Measurements from ENCODE around the gene THBS4. TPM values are rescaled to one million over a fixed set of nuclear protein-coding genes. Genes with fewer than 3 reads are reported as not detected.

Gene THBS4
- total and polyA plus RNA-seq, 10 of the 15 experiments (the other 5 are each of a cell fraction or from before 2014, with no cell fraction given): 0.31 to 1.7 (median 0.75) TPM

GRCh38 chr5:80129146-80129545, 94.0 kb downstream of the THBS4 start:
- no peaks in the 10 kb centered on the region for H3K79me2 ChIP-seq (ENCODE audit: control insufficient read depth, insufficient read depth, low read length)
- H3K4me1 ChIP-seq (ENCODE audit: control insufficient read depth, insufficient read depth, low read length): peaks cover 26% of the 10 kb centered on the region
- no peak overlapping the region for H2AFZ ChIP-seq (ENCODE audit: control insufficient read depth, low read depth, low read length)
- SMC1A ChIA-PET (ENCODE audit: uncharacterized antibody, unreplicated experiment): interaction anchor here (0.9 to 5.0 kb wide), 3 partner anchors 13 to 146 kb away, joined by 4 to 56 read pairs (median 5); no protein-coding TSS in a partner anchor
- H3K4me2 ChIP-seq (ENCODE audit: control insufficient read depth, insufficient read depth): no peak overlapping the region
- no peaks in the 10 kb centered on the region for H4K20me1 ChIP-seq (ENCODE audit: control insufficient read depth, insufficient read depth)
- no peaks in the 10 kb centered on the region for H3K36me3 ChIP-seq (ENCODE audit: control insufficient read depth in 2 of 2, insufficient read depth in 2 of 2, low read length in 1 of 2)
- FAIRE-seq: no peak
- no peak overlapping the region for H3K4me3 ChIP-seq
- CTCF ChIA-PET: interaction anchor here (0.9 to 1.4 kb wide), 3 partner anchors 13 to 179 kb away, joined by 3 to 4 read pairs (median 4); no protein-coding TSS in a partner anchor
- ATAC-seq: no peak
- no peak overlapping the region for H3K27ac ChIP-seq (ENCODE audit: control insufficient read depth, insufficient read depth)
- H3K9me3 ChIP-seq (replicated peaks; ENCODE audit: control insufficient read depth, insufficient read depth, low read length): peaks cover 5% of the 10 kb centered on the region; the same call in 2 of the 3 replicates
- RAD21 ChIA-PET (ENCODE audit: unreplicated experiment): interaction anchor here (2.1 kb wide), 1 partner anchor 19 kb away, joined by 4 read pairs; no protein-coding TSS in a partner anchor
- no TSS peak for BruUV-seq (replicated peaks)
- no peak overlapping the region for H3K9ac ChIP-seq (ENCODE audit: control insufficient read depth, insufficient read depth, low read length)
- intact Hi-C loops (cut with micrococcal nuclease; ENCODE audit: unreplicated experiment) (loop anchor here (5.0 kb wide), 1 partner anchor 37 kb away; no protein-coding TSS in a partner anchor), in situ Hi-C loops (cut with MboI) (no loop called here)
- POLR2A ChIA-PET: interaction anchor here (0.9 to 1.2 kb wide), 3 partner anchors 10 to 19 kb away, joined by 3 read pairs; no protein-coding TSS in a partner anchor
- WGBS (ENCODE audit: insufficient coverage, insufficient replicate concordance, low lambda C conversion rate, missing lambda C conversion rate): 95% methylated on average over 5 of the region's 5 CpGs
- no peak for DNase-seq (ENCODE audit: low read depth, low spot score)
- TF ChIP-seq FOS (IDR thresholded peaks at IDR 0.05; ENCODE audit: borderline replicate concordance, extremely low read depth, insufficient read length): no peak
- H3K27me3 ChIP-seq (replicated peaks in 1 of 2; ENCODE audit: control insufficient read depth in 2 of 2, insufficient read depth in 2 of 2, low read length in 1 of 2): no peaks in the 10 kb centered on the region

Small RNAs within 50 kb of the gene (small RNA-seq; reads per million reads assigned to genes)
- gene TRMT112P2: not detected

Other genes starting within 250 kb of the THBS4 start
- gene MTX3, start 44.1 kb upstream of the THBS4 start, total RNA-seq (2014; rRNA removed): 8.5 and 11.3 TPM in 2 replicates
- 13.4 and 14.2 TPM in 2 replicates for gene MTX3, start 44.1 kb upstream of the THBS4 start, total RNA-seq (2014; rRNA removed; fragmentation: Illumina TruSeq; extraction: Trizol)
- 9.0 and 10.0 TPM in 2 replicates for gene MTX3, start 44.1 kb upstream of the THBS4 start, total RNA-seq (2021)
- 18.9 and 29.2 TPM in 2 replicates for gene MTX3, start 44.1 kb upstream of the THBS4 start, polyA plus RNA-seq (2011; rRNA removed)
- 12.8 and 18.2 TPM in 2 replicates for gene MTX3, start 44.1 kb upstream of the THBS4 start, polyA plus RNA-seq (2014; fragmentation: Illumina TruSeq; extraction: Trizol)
- 1 to 10 TPM; 1.8 to 3.1 TPM for gene MTX3, start 44.1 kb upstream of the THBS4 start, polyA plus RNA-seq (2014; fragmentation: Nextera tagmentation; extraction: Ambion mirVana)
- 8.6 and 10.9 TPM in 2 replicates for gene MTX3, start 44.1 kb upstream of the THBS4 start, polyA plus RNA-seq (2014; rRNA removed)
- gene MTX3, start 44.1 kb upstream of the THBS4 start, polyA plus RNA-seq (2016; fragmentation: Nextera tagmentation; extraction: Ambion mirVana): 1 to 10 TPM; 5.5 to 6.4 TPM
- gene SERINC5, start 220.7 kb downstream of the THBS4 start, total RNA-seq (2014; rRNA removed): 2.0 and 2.2 TPM in 2 replicates
- 3.5 and 4.2 TPM in 2 replicates for gene SERINC5, start 220.7 kb downstream of the THBS4 start, total RNA-seq (2014; rRNA removed; fragmentation: Illumina TruSeq; extraction: Trizol)
- gene SERINC5, start 220.7 kb downstream of the THBS4 start, total RNA-seq (2021): 7.0 and 7.1 TPM in 2 replicates
- gene SERINC5, start 220.7 kb downstream of the THBS4 start, polyA plus RNA-seq (2011; rRNA removed): 3.3 and 3.4 TPM in 2 replicates
- 3.5 and 4.1 TPM in 2 replicates for gene SERINC5, start 220.7 kb downstream of the THBS4 start, polyA plus RNA-seq (2014; fragmentation: Illumina TruSeq; extraction: Trizol)
- gene SERINC5, start 220.7 kb downstream of the THBS4 start, polyA plus RNA-seq (2014; fragmentation: Nextera tagmentation; extraction: Ambion mirVana): 1 to 10 TPM in 1 of 2 experiments, under 1 TPM in 1; 0.66 to 1.9 TPM
- 3.1 and 3.6 TPM in 2 replicates for gene SERINC5, start 220.7 kb downstream of the THBS4 start, polyA plus RNA-seq (2014; rRNA removed)
- gene SERINC5, start 220.7 kb downstream of the THBS4 start, polyA plus RNA-seq (2016; fragmentation: Nextera tagmentation; extraction: Ambion mirVana): 1 to 10 TPM; 1.0 to 2.2 TPM

All from GM12878 (cell line).